H9 (cell line): ENCODE data around the gene TYRP1. TPM values are rescaled to one million over a fixed set of nuclear protein-coding genes. Genes with fewer than 3 reads are reported as not detected.

ENCODE experiments used
- DNase-seq: peaks from one replicate; pipeline ENCODE4 v3.0.0-alpha.2; 2017
- H2AFZ ChIP-seq: one replicate; pipeline ENCODE4 v1.6.1; 2013; ENCODE audit warnings: mild to moderate bottlenecking, low read length, control low read depth, moderate library complexity
- H2AK5ac ChIP-seq: 2 replicates; pipeline ENCODE4 v1.6.1; 2013; ENCODE audit warnings: low read length, control low read depth, mixed read lengths; ENCODE audit not compliant: insufficient read length
- H2BK120ac ChIP-seq: one replicate; pipeline ENCODE4 v1.6.1; 2013; ENCODE audit warnings: low read depth, mild to moderate bottlenecking, low read length, control low read depth, inconsistent platforms; ENCODE audit not compliant: poor library complexity, severe bottlenecking
- H2BK12ac ChIP-seq: 2 replicates; pipeline ENCODE4 v1.6.1; 2013; ENCODE audit warnings: low read length, control low read depth, mixed read lengths, low read depth; ENCODE audit not compliant: insufficient read length
- H2BK15ac ChIP-seq: 2 replicates; pipeline ENCODE4 v1.6.1; 2013; ENCODE audit warnings: low read depth, low read length, control low read depth
- H2BK20ac ChIP-seq: one replicate; pipeline ENCODE4 v1.6.1; 2013; ENCODE audit warnings: low read depth, mild to moderate bottlenecking, low read length, control low read depth, inconsistent platforms; ENCODE audit not compliant: poor library complexity, severe bottlenecking
- H2BK5ac ChIP-seq: 2 replicates; pipeline ENCODE4 v1.6.1; 2013; ENCODE audit warnings: low read length, control low read depth, mixed read lengths; ENCODE audit not compliant: insufficient read length
- H3K14ac ChIP-seq: 2 replicates; pipeline ENCODE4 v1.6.1; 2013; ENCODE audit warnings: low read length, control low read depth; ENCODE audit not compliant: insufficient read depth
- H3K18ac ChIP-seq: 2 replicates; pipeline ENCODE4 v1.6.1; 2013; ENCODE audit warnings: low read depth, mild to moderate bottlenecking, mixed read lengths, low read length, control low read depth; ENCODE audit not compliant: insufficient read length
- H3K23ac ChIP-seq: 2 replicates; pipeline ENCODE4 v1.6.1; 2013; ENCODE audit warnings: low read length, control low read depth, mixed read lengths, low read depth; ENCODE audit not compliant: insufficient read length
- H3K23me2 ChIP-seq: 2 replicates; pipeline ENCODE4 v1.6.1; 2013; ENCODE audit warnings: low read depth, mild to moderate bottlenecking, mixed read lengths, low read length, control low read depth; ENCODE audit not compliant: insufficient read length, poor library complexity, severe bottlenecking
- H3K27ac ChIP-seq: 2 replicates; pipeline ENCODE4 v1.5.1; 2013; ENCODE audit warnings: low read length, control low read depth, mixed read lengths, low read depth; ENCODE audit not compliant: insufficient read length
- H3K27me3 ChIP-seq: 2 replicates; pipeline ENCODE4 v1.6.1; 2013; ENCODE audit warnings: low read length, control low read depth, inconsistent platforms; ENCODE audit not compliant: insufficient read depth
- H3K4ac ChIP-seq: 2 replicates; pipeline ENCODE4 v1.6.1; 2013; ENCODE audit warnings: low read depth, mild to moderate bottlenecking, control low read depth, inconsistent platforms, low read length, moderate library complexity
- H3K4me1 ChIP-seq: 2 replicates; pipeline ENCODE4 v1.6.1; 2013; ENCODE audit warnings: low read length, control low read depth, inconsistent platforms; ENCODE audit not compliant: insufficient read depth
- H3K4me2 ChIP-seq: 2 replicates; pipeline ENCODE4 v1.6.1; 2013; ENCODE audit warnings: low read length, control low read depth, mixed read lengths; ENCODE audit not compliant: insufficient read length, insufficient read depth
- H3K56ac ChIP-seq: 2 replicates; pipeline ENCODE4 v1.6.1; 2013; ENCODE audit warnings: low read depth, mild to moderate bottlenecking, mixed read lengths, low read length, control low read depth; ENCODE audit not compliant: insufficient read length
- H3K79me1 ChIP-seq: 2 replicates; pipeline ENCODE4 v1.6.1; 2013; ENCODE audit warnings: low read depth, mild to moderate bottlenecking, moderate library complexity, low read length, control low read depth, inconsistent platforms; ENCODE audit not compliant: insufficient read depth, poor library complexity, severe bottlenecking
- H3K79me2 ChIP-seq: 2 replicates; pipeline ENCODE4 v1.6.1; 2013; ENCODE audit warnings: low read length, control low read depth, inconsistent platforms; ENCODE audit not compliant: insufficient read depth
- H3K9ac ChIP-seq: 2 replicates; pipeline ENCODE4 v1.6.1; 2013; ENCODE audit warnings: low read length, control low read depth, mixed read lengths; ENCODE audit not compliant: insufficient read length; ENCODE audit errors: extremely low read depth
- H3K9me3 ChIP-seq: one replicate; pipeline ENCODE4 v1.6.1; 2013; ENCODE audit warnings: low read depth, low read length, inconsistent platforms; ENCODE audit not compliant: control insufficient read depth
- H3T11ph ChIP-seq: one replicate; pipeline ENCODE4 v1.6.1; 2013; ENCODE audit warnings: mild to moderate bottlenecking, low read length, control low read depth, inconsistent platforms
- H4K20me1 ChIP-seq: one replicate; pipeline ENCODE4 v1.6.1; 2013; ENCODE audit not compliant: control insufficient read depth, insufficient read length, insufficient read depth
- H4K5ac ChIP-seq: 2 replicates; pipeline ENCODE4 v1.6.1; 2013; ENCODE audit warnings: low read depth, mild to moderate bottlenecking, mixed read lengths, low read length, control low read depth; ENCODE audit not compliant: insufficient read length
- H4K8ac ChIP-seq: replicated peaks from 2 replicates; pipeline ENCODE4 v1.6.1; 2013; ENCODE audit warnings: low read length, control low read depth, mixed read lengths, low read depth; ENCODE audit not compliant: insufficient read length
- H4K91ac ChIP-seq: 2 replicates; pipeline ENCODE4 v1.6.1; 2013; ENCODE audit warnings: low read depth, mild to moderate bottlenecking, moderate library complexity, mixed read lengths, low read length, control low read depth; ENCODE audit not compliant: insufficient read length
- H3K27ac Mint-ChIP-seq, 3 experiments: 2 replicates in 2 of 3; 3 replicates in 1 of 3; pipeline ENCODE4 v1.8.0; 2020 to 2021; ENCODE audit warnings: mixed read lengths in 3 of 3, mild to moderate bottlenecking in 1 of 3, moderate library complexity in 1 of 3
- H3K27me3 Mint-ChIP-seq: 2 replicates; pipeline ENCODE4 v1.8.0; 2021; ENCODE audit warnings: low read depth, mild to moderate bottlenecking, moderate library complexity, mixed read lengths
- H3K36me3 Mint-ChIP-seq, 3 experiments: 2 replicates in 2 of 3; 3 replicates in 1 of 3; pipeline ENCODE4 v1.8.0; 2020 to 2021; ENCODE audit warnings: low read depth in 3 of 3, mixed read lengths in 3 of 3; ENCODE audit not compliant: insufficient read depth in 1 of 3
- H3K4me1 Mint-ChIP-seq, 2 experiments: 2 replicates each; pipeline ENCODE4 v1.8.0; 2020; ENCODE audit warnings: mixed read lengths in 2 of 2
- H3K4me3 Mint-ChIP-seq, 2 experiments: 2 replicates in 1 of 2; 3 replicates in 1 of 2; pipeline ENCODE4 v1.8.0; 2020 to 2021; ENCODE audit warnings: mild to moderate bottlenecking in 2 of 2, mixed read lengths in 2 of 2, moderate library complexity in 1 of 2
- H3K9me3 Mint-ChIP-seq, 2 experiments: 2 replicates in 1 of 2; 3 replicates in 1 of 2; pipeline ENCODE4 v1.8.0; 2020; ENCODE audit warnings: mild to moderate bottlenecking in 2 of 2, mixed read lengths in 2 of 2, moderate library complexity in 1 of 2
- WGBS: extraction: QIAGEN DNeasy Blood & Tissue Kit; methylation state at CpG from one replicate; pipeline ENCODE4 v1.1.7; 2013; ENCODE audit warnings: missing lambda C conversion rate, low lambda C conversion rate, mixed read lengths; ENCODE audit not compliant: insufficient read length; ENCODE audit errors: extremely low coverage; 5-methylcytosine and 5-hydroxymethylcytosine counted together
- total RNA-seq: library from RNA; stranded (reverse); gene quantifications from 2 replicates; pipeline ENCODE4 v1.2.1, GENCODE V29; 2021
- TF ChIP-seq, protein P1 (sequence below): fragments of 200-600 bp; sonication (generic); conservative IDR thresholded peaks from 3 replicates; pipeline ENCODE4 v1.8.0; 2021; ENCODE audit warnings: antibody characterized with exemption, mild to moderate bottlenecking

TYRP1 gene
- total RNA-seq, 1 experiment from 2014 or later, result not detected

DNA sequence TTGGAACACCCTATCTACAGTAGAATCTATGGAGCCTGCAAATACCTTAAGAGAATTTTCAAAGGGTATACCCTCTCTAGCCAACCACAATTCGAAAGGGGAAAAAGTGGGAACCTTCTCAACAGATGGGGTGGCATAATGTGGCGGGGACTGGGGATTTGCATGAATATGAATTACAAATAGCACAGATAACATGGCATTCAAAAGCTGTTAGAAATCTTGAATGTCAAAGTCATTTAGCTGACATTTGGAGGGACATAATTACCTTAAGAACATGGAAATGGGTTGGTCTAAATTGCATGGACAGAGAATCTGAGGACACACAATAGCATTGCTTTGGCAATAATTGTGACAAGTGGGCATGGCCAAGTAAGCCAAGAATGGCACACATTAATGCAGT lies 23.2 kb upstream of the TYRP1 start:
- Histone ChIP-seq H3T11ph (no peak overlapping the region), H3K56ac (no peak overlapping the region), H2BK15ac (no peak overlapping the region), H2BK120ac (no peak overlapping the region), H3K4me1 (no peaks in the 10 kb centered on the region), H4K91ac (no peak overlapping the region), H2BK20ac (no peak overlapping the region), H3K23me2 (no peaks in the 10 kb centered on the region), H3K4me2 (no peak overlapping the region), H3K79me1 (no peaks in the 10 kb centered on the region), H3K4ac (no peak overlapping the region), H3K27me3 (no peaks in the 10 kb centered on the region), H2AK5ac (no peak overlapping the region), H3K27ac (no peak overlapping the region), H3K14ac (no peak overlapping the region), H2BK5ac (no peak overlapping the region), H3K9me3 (no peaks in the 10 kb centered on the region), H2BK12ac (no peak overlapping the region), H2AFZ (no peak overlapping the region), H3K9ac (no peak overlapping the region), H3K79me2 (no peaks in the 10 kb centered on the region), H3K23ac (no peak overlapping the region), H4K20me1 (no peaks in the 10 kb centered on the region), H3K18ac (no peak overlapping the region), H4K8ac (no peak overlapping the region), H4K5ac (no peak overlapping the region)
- no peak overlapping the region for H3K4me3 Mint-ChIP-seq
- peaks cover 6 to 7% of the 10 kb centered on the region in 2 experiments; a peak in 2 of 4 replicates for H3K4me1 Mint-ChIP-seq
- no peak overlapping the region; a peak in 1 of 7 replicates for H3K27ac Mint-ChIP-seq
- no peaks in the 10 kb centered on the region for H3K9me3 Mint-ChIP-seq
- H3K27me3 Mint-ChIP-seq, result no peaks in the 10 kb centered on the region
- no CpG with 5 or more reads among the region's 2 CpGs for WGBS
- no peak for DNase-seq
- TF ChIP-seq, protein P1, sequence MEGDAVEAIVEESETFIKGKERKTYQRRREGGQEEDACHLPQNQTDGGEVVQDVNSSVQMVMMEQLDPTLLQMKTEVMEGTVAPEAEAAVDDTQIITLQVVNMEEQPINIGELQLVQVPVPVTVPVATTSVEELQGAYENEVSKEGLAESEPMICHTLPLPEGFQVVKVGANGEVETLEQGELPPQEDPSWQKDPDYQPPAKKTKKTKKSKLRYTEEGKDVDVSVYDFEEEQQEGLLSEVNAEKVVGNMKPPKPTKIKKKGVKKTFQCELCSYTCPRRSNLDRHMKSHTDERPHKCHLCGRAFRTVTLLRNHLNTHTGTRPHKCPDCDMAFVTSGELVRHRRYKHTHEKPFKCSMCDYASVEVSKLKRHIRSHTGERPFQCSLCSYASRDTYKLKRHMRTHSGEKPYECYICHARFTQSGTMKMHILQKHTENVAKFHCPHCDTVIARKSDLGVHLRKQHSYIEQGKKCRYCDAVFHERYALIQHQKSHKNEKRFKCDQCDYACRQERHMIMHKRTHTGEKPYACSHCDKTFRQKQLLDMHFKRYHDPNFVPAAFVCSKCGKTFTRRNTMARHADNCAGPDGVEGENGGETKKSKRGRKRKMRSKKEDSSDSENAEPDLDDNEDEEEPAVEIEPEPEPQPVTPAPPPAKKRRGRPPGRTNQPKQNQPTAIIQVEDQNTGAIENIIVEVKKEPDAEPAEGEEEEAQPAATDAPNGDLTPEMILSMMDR, result no peak
- no peaks in the 10 kb centered on the region for H3K36me3 Mint-ChIP-seq
